ENCODE data around the gene SLITRK5.

The SLITRK5 gene

DNA sequence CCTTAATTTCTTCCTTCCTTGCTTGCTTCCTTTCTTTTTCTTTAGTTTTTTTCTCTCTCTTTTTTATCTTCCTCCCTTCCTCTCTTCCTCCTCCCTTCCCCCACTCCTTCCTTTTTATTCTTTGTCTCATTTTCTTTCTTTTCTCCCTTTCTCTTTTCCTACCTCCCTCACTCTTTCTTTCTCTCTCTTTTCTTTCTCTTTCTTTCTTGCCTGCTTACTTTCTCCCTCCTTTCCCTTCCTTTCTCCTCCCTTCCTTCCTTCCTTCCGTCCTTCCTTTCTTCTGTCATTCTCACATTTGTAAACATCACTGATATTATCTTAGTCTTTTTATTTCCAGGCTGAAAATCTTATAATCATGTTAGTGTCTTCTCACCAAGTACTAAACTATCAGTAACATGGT is 38.8 kb downstream of the SLITRK5 start:
- TF ChIP-seq, protein P1, sequence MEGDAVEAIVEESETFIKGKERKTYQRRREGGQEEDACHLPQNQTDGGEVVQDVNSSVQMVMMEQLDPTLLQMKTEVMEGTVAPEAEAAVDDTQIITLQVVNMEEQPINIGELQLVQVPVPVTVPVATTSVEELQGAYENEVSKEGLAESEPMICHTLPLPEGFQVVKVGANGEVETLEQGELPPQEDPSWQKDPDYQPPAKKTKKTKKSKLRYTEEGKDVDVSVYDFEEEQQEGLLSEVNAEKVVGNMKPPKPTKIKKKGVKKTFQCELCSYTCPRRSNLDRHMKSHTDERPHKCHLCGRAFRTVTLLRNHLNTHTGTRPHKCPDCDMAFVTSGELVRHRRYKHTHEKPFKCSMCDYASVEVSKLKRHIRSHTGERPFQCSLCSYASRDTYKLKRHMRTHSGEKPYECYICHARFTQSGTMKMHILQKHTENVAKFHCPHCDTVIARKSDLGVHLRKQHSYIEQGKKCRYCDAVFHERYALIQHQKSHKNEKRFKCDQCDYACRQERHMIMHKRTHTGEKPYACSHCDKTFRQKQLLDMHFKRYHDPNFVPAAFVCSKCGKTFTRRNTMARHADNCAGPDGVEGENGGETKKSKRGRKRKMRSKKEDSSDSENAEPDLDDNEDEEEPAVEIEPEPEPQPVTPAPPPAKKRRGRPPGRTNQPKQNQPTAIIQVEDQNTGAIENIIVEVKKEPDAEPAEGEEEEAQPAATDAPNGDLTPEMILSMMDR (conservative IDR thresholded peaks at IDR 0.05; ENCODE audit: low read depth, low read length): no peak
- H3K4me3 ChIP-seq (ENCODE audit: low read depth, low read length): no peak overlapping the region
- no peak for DNase-seq (ENCODE audit: low read depth)

DNA sequence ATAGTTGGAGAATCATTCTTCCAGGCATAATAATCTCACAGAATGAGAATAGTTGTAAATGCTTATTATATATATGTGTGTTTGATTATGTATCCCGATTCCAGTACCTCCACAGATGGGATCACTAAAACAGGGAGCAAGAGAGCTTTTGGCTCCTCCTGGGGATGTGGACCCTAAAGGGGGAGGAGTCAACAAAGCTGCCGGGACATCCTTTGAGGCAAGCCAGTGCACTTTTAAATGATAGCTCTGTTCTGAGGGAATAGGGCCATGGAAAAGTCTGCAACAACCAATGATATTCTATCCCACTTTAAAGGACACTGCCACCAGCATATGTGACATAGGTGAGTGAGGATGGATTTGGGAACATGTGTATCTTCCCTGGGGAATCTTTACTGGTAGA is 40.8 kb downstream of the SLITRK5 start:
- H3K4me3 ChIP-seq (ENCODE audit: low read depth, low read length): no peak overlapping the region
- TF ChIP-seq, protein P1 (conservative IDR thresholded peaks at IDR 0.05; ENCODE audit: low read depth, low read length): no peak
- DNase-seq (ENCODE audit: low read depth): no peak
